Keratinocyte (primary cell): ENCODE measurements around the gene TRAPPC1. TPM values are rescaled to one million over a fixed set of nuclear protein-coding genes. Genes with fewer than 3 reads are reported as not detected.

Experiments
- DNase-seq: peaks from one replicate; pipeline ENCODE4 v3.0.0-alpha.2; 2011; ENCODE audit warnings: low read depth, missing footprints, low spot score
- FAIRE-seq: peaks from 2 replicates; lab custom pipeline; 2011; peaks lifted over from hg19 to GRCh38; lab: Jason Lieb, UNC
- H2AFZ ChIP-seq: 2 replicates; pipeline ENCODE4 v1.6.0; 2012; ENCODE audit warnings: low read length, control low read depth, inconsistent platforms; ENCODE audit not compliant: control insufficient read depth
- H3K27ac ChIP-seq: 2 replicates; pipeline ENCODE4 v1.5.1; 2011; ENCODE audit warnings: low read length; ENCODE audit not compliant: control insufficient read depth, insufficient read depth
- H3K27me3 ChIP-seq: 3 replicates; pipeline ENCODE4 v1.6.0; 2011; ENCODE audit warnings: low read length; ENCODE audit not compliant: control insufficient read depth, insufficient read depth; ENCODE audit errors: extremely low read depth
- H3K36me3 ChIP-seq, 2 experiments: 2 replicates in 1 of 2; 3 replicates in 1 of 2; pipeline ENCODE4 v1.5.1; 2011; ENCODE audit warnings: low read length in 2 of 2, mild to moderate bottlenecking in 1 of 2; ENCODE audit not compliant: control insufficient read depth in 2 of 2, insufficient read depth in 2 of 2; ENCODE audit errors: extremely low read depth in 1 of 2
- H3K4me1 ChIP-seq: 3 replicates; pipeline ENCODE4 v1.5.1; 2011; ENCODE audit warnings: low read length; ENCODE audit not compliant: control insufficient read depth, insufficient read depth; ENCODE audit errors: extremely low read depth
- H3K4me2 ChIP-seq: 3 replicates; pipeline ENCODE4 v1.6.0; 2011; ENCODE audit warnings: low read depth, low read length; ENCODE audit not compliant: control insufficient read depth, insufficient read depth; ENCODE audit errors: extremely low read depth
- H3K4me3 ChIP-seq, 3 experiments: fragments of 200-600 bp in 1 of 3; sonication (generic) in 1 of 3; 2 replicates in 2 of 3; 3 replicates in 1 of 3; pipeline ENCODE4 v1.5.1; 2011 to 2016; ENCODE audit warnings: low read length in 3 of 3, mild to moderate bottlenecking in 3 of 3, control low read depth in 2 of 3, inconsistent platforms in 1 of 3, low read depth in 1 of 3, mixed read lengths in 1 of 3, mixed run types in 1 of 3, moderate library complexity in 1 of 3; ENCODE audit not compliant: control insufficient read depth in 2 of 3, insufficient read depth in 2 of 3; ENCODE audit errors: extremely low read depth in 1 of 3
- H3K79me2 ChIP-seq: 2 replicates; pipeline ENCODE4 v1.6.0; 2012; ENCODE audit warnings: low read length; ENCODE audit not compliant: control insufficient read depth, insufficient read depth
- H3K9ac ChIP-seq: 3 replicates; pipeline ENCODE4 v1.6.0; 2011; ENCODE audit warnings: low read length; ENCODE audit not compliant: control insufficient read depth, insufficient read depth; ENCODE audit errors: extremely low read depth
- H3K9me1 ChIP-seq: 3 replicates; pipeline ENCODE4 v1.6.0; 2011; ENCODE audit warnings: low read length; ENCODE audit not compliant: control insufficient read depth, insufficient read depth; ENCODE audit errors: extremely low read depth
- H3K9me3 ChIP-seq: 2 replicates; pipeline ENCODE4 v1.5.1; 2012; ENCODE audit warnings: low read depth, low read length; ENCODE audit not compliant: control insufficient read depth
- H4K20me1 ChIP-seq: 3 replicates; pipeline ENCODE4 v1.6.0; 2011; ENCODE audit warnings: low read length; ENCODE audit not compliant: control insufficient read depth, insufficient read depth; ENCODE audit errors: extremely low read depth
- EZH2 ChIP-seq: IDR thresholded peaks from one replicate; pipeline ENCODE4 v1.6.1; 2012; ENCODE audit warnings: inconsistent platforms, mild to moderate bottlenecking, low read length, moderate library complexity
- dilution Hi-C: fragments of 300-500 bp; cut with MboI; formaldehyde crosslinking; loops from one replicate; pipeline ENCODE4 v1.7.0; 2020; ENCODE audit warnings: low sequenced_read_pairs; ENCODE audit not compliant: extremely low pct_ligation_motif_present
- polyA plus RNA-seq, 5 experiments: library from polyadenylated mRNA; depleted of rRNA in 3 of 5; stranded (reverse) in 3 of 5; stranded (forward) in 1 of 5; unstranded in 1 of 5; fragments of >200 nt; gene quantifications; 1 replicate in 1 of 5; 2 replicates in 3 of 5; 3 replicates in 1 of 5; pipeline versions ENCODE4 v1.2.1 to v1.2.3, GENCODE V29; 2011 to 2012; ENCODE audit warnings: missing spikeins in 2 of 5, low read depth in 1 of 5, low replicate concordance in 1 of 5
- TF ChIP-seq, protein P1 (sequence below), 3 experiments: IDR thresholded peaks in 1 of 3; conservative IDR thresholded peaks in 1 of 3; optimal IDR thresholded peaks in 1 of 3; 2 replicates in 2 of 3; 3 replicates in 1 of 3; pipeline versions ENCODE3 to v1.5.1; 2011; ENCODE audit warnings: low read length in 3 of 3, mild to moderate bottlenecking in 3 of 3, moderate library complexity in 2 of 3, control low read depth in 1 of 3, inconsistent platforms in 1 of 3; ENCODE audit not compliant: insufficient read depth in 2 of 3; ENCODE audit errors: extremely low read depth in 1 of 3

Gene TRAPPC1
- polyA plus RNA-seq, 1 donor (not counting 4 experiments of a cell fraction or from before 2014, with no cell fraction given), result 128 TPM

GRCh38 chr17:7947651-7948050 lies 15.9 kb upstream of the TRAPPC1 start:
- H3K27ac ChIP-seq, result no peak overlapping the region
- DNase-seq, result no peak

DNA sequence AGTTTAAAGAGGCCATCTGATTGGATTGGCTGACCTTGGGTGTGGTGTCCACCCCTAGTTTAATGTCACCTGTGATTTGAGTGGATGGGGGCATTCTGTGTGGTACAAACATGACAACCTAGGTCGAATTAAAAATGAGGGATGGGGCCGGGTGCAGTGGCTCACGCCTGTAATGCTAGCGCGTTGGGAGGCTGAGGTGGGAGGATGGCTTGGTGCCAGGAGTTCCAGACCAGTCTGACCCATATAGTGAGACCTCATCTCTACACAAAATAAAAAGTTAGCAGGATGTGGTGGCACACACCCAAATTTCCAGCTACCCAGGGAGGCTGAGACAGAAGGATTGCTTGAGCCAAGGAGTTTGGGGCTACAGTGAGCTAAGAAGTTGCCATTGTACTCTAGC lies 14.7 kb upstream of the TRAPPC1 start:
- dilution Hi-C loops, result no loop called here
- no peak for FAIRE-seq
- no peak overlapping the region for H3K9ac ChIP-seq
- H3K27ac ChIP-seq, result no peak overlapping the region
- H4K20me1 ChIP-seq, result no peaks in the 10 kb centered on the region
- peaks cover 29 to 40% of the 10 kb centered on the region in 2 experiments for H3K36me3 ChIP-seq
- DNase-seq, result no peak
- no peak overlapping the region for H3K4me3 ChIP-seq
- H3K27me3 ChIP-seq, result no peaks in the 10 kb centered on the region
- H3K9me1 ChIP-seq, result no peaks in the 10 kb centered on the region
- H3K4me1 ChIP-seq, result no peaks in the 10 kb centered on the region
- H3K79me2 ChIP-seq, result no peaks in the 10 kb centered on the region
- H2AFZ ChIP-seq, result no peak overlapping the region
- H3K9me3 ChIP-seq, result no peaks in the 10 kb centered on the region
- H3K4me2 ChIP-seq, result no peak overlapping the region
- TF ChIP-seq, protein P1, sequence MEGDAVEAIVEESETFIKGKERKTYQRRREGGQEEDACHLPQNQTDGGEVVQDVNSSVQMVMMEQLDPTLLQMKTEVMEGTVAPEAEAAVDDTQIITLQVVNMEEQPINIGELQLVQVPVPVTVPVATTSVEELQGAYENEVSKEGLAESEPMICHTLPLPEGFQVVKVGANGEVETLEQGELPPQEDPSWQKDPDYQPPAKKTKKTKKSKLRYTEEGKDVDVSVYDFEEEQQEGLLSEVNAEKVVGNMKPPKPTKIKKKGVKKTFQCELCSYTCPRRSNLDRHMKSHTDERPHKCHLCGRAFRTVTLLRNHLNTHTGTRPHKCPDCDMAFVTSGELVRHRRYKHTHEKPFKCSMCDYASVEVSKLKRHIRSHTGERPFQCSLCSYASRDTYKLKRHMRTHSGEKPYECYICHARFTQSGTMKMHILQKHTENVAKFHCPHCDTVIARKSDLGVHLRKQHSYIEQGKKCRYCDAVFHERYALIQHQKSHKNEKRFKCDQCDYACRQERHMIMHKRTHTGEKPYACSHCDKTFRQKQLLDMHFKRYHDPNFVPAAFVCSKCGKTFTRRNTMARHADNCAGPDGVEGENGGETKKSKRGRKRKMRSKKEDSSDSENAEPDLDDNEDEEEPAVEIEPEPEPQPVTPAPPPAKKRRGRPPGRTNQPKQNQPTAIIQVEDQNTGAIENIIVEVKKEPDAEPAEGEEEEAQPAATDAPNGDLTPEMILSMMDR (optimal IDR thresholded peaks at IDR 0.05 in 1 of 3, IDR thresholded peaks at IDR 0.05 in 1 of 3, conservative IDR thresholded peaks at IDR 0.05 in 1 of 3; ENCODE audit: extremely low read depth in 1 of 3, insufficient read depth in 2 of 3, low read length in 3 of 3), result no peak
- no peak for TF ChIP-seq EZH2

More at GRCh38 chr17:7947651-7948050, 15.9 kb upstream of the TRAPPC1 start:
- no peaks in the 10 kb centered on the region for H3K4me1 ChIP-seq
- no peak for FAIRE-seq
- H4K20me1 ChIP-seq, result no peaks in the 10 kb centered on the region
- no peak overlapping the region for H3K9ac ChIP-seq
- peaks cover 29 to 40% of the 10 kb centered on the region in 2 experiments for H3K36me3 ChIP-seq
- no peaks in the 10 kb centered on the region for H3K9me3 ChIP-seq
- H3K4me2 ChIP-seq, result no peak overlapping the region
- dilution Hi-C loops, result no loop called here
- no peak overlapping the region for H2AFZ ChIP-seq
- no peaks in the 10 kb centered on the region for H3K9me1 ChIP-seq
- no peaks in the 10 kb centered on the region for H3K79me2 ChIP-seq
- TF ChIP-seq, protein P1 (optimal IDR thresholded peaks at IDR 0.05 in 1 of 3, IDR thresholded peaks at IDR 0.05 in 1 of 3, conservative IDR thresholded peaks at IDR 0.05 in 1 of 3; ENCODE audit: extremely low read depth in 1 of 3, insufficient read depth in 2 of 3, low read length in 3 of 3), result no peak
- no peak for TF ChIP-seq EZH2
- H3K4me3 ChIP-seq, result no peak overlapping the region
- H3K27me3 ChIP-seq, result no peaks in the 10 kb centered on the region
